ENCODE measurements around the gene TRAPPC2L.
"Not testable (repeated sequence)": the region's sequence is repeated elsewhere in the genome, so short reads cannot be mapped to it uniquely, and the experiment has no call there.

Gene TRAPPC2L

DNA sequence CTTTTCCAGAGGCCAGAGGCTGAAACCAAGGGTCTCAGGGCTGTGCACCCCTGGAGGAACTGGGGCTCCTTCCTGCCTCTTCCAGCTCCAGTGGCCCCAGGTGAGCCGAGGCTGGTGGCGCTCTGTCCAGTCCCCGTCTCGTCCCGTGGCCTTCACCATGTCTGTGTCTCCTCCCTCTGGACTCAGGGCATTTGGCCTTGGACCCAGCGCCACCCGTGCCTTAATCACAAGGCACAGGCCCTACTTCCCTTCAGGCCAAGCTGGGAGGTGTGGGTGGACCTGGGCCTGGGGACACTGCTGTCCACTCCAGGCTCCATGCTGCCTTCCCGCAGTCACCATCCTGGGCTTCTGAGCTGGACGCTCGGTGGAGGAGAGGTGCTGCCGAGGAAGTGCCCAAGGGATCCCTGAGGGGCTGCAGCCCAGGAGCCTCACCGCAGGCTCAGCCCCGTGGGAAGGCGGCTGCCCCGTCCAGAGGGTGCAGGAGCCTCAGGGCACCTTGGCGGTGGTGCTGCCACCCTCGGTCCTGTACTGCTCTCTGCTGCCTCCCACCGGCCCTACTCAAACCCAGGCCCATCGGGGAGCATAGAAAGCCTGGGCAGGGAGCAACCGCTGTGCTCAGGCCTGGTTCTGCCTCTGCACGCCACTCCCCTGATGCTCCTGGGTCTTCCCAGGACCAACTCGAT is 35.6 kb upstream of the TRAPPC2L start:
- Histone ChIP-seq H3K4me3 (no peak overlapping the region), H3K27ac (no peak overlapping the region)
- TF ChIP-seq, protein P1, sequence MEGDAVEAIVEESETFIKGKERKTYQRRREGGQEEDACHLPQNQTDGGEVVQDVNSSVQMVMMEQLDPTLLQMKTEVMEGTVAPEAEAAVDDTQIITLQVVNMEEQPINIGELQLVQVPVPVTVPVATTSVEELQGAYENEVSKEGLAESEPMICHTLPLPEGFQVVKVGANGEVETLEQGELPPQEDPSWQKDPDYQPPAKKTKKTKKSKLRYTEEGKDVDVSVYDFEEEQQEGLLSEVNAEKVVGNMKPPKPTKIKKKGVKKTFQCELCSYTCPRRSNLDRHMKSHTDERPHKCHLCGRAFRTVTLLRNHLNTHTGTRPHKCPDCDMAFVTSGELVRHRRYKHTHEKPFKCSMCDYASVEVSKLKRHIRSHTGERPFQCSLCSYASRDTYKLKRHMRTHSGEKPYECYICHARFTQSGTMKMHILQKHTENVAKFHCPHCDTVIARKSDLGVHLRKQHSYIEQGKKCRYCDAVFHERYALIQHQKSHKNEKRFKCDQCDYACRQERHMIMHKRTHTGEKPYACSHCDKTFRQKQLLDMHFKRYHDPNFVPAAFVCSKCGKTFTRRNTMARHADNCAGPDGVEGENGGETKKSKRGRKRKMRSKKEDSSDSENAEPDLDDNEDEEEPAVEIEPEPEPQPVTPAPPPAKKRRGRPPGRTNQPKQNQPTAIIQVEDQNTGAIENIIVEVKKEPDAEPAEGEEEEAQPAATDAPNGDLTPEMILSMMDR (IDR thresholded peaks at IDR 0.05), result no peak
- no peak for DNase-seq (ENCODE audit: low spot score)

DNA sequence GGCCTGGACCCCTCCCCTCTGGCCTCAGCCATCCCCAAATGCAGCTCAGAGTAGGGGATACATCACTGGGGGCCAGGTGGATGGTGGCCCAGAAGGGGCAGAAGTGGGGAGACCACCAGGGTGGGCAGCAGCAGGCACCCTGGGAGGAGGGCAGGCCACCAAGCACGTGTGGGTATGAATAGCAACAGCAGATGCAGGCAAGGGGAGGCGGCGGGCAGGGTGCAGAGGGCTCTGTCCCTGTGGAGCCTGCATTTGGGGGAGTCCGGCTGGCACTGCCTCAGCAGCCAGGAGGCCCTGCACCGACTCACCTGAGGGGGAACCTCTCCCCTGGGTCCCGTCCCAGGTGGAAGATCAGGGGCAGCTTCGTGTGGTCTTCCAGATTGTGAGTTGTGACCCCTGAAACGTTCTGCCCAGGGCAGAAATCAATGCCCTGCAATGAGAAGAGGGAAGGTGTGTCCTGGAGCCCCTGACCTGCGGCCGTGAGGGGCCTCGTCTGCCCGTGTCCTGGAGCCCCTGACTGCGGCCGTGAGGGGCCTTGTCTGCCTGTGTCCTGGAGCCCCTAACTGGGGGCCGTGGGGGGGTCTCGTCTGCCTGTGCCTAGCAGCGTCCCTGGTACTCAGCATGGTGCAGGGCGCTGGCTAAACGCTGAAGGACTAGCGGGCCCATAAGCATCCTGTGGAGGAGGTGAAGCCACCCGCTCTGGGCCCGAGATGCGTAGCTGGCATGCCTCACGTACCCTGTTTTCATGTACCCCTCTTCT is 34.5 kb upstream of the TRAPPC2L start:
- Histone ChIP-seq H3K4me3 (no peak overlapping the region), H3K27ac (no peak overlapping the region)
- no peak for DNase-seq (ENCODE audit: low spot score)
- TF ChIP-seq, protein P1 (IDR thresholded peaks at IDR 0.05), result no peak

DNA sequence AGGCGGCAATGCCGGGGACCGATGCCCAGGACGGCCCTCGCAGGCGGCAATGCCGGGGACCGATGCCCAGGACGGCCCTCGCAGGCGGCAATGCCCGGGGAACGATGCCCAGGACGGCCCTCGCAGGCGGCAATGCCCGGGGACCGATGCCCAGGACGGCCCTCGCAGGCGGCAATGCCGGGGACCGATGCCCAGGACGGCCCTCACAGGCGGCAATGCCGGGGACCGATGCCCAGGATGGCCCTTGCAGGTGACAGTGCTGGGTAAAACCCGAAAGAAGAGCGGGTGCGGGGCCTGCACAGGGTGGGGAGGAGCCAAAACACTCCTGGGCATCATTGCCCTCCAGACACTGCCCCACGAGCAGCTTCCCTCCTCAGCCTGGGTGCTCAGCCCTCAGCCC is 33.3 kb upstream of the TRAPPC2L start:
- not testable (repeated sequence) for H3K27ac ChIP-seq; H3K4me3 ChIP-seq; DNase-seq (ENCODE audit: low spot score)

DNA sequence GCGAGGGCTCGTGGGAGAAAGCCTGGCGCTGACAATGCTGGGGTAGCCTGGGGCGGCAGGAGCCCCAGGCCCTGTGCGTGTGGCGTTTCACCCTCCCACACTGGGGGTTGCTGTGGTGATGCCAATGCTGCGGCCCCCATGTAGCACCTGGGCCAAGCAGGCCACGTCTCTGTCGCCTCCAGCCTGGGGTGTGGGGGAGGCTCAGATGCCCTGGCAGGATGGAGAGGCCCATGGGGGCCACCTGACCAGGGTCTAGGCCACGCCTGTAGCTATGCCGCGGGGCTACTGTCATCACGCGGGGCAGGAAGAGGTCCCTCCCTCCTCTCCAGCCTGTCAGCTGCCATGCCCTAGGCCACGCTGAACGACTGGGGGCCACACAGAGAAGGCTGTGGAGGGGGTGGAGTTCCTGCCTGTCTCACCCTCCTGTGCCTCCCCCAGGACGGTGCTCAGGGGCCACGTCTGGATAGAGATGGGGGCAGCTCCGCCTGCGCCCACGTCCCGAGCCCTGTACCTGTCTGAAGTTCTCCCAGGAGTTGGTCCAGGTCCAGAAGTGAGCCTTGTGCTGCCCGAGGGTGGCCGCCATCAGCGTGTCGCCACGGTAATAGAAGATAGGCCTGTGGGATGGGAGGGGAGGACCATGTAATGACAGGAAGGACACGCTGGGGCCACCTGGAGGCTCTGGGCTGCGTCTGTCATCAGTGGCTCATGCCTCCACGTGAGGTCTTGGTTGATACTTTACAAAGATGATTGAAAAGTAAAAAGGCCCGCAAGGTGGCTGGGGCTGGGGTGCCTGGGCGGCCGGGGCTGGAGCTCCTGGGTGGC is 32.5 kb upstream of the TRAPPC2L start:
- TF ChIP-seq, protein P1 (IDR thresholded peaks at IDR 0.05), result no peak
- H3K27ac ChIP-seq, result no peak overlapping the region
- DNase-seq (ENCODE audit: low spot score), result no peak
- H3K4me3 ChIP-seq, result no peak overlapping the region

DNA sequence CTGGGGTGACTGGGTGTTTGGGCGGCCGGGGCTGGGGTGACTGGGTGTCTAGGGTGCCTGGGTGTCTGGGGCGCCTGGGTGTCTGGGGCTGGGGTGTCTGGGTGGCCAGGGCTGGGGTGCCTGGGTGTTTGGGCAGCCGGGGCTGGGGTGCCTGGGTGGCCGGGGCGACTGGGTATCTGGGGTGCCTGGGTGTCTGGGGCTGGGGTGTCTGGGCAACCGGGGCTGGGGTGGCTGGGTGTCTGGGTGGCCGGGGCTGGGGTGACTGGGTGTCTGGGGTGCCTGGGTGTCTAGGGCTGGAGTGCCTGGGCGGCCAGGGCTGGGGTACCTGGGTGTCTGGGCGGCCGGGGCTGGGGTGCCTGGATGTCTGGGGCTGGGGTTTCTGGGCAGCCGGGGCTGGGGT is 31.8 kb upstream of the TRAPPC2L start:
- TF ChIP-seq, protein P1 (IDR thresholded peaks at IDR 0.05), result no peak
- no peak overlapping the region for H3K27ac ChIP-seq
- no peak overlapping the region for H3K4me3 ChIP-seq
- DNase-seq (ENCODE audit: low spot score), result no peak

DNA sequence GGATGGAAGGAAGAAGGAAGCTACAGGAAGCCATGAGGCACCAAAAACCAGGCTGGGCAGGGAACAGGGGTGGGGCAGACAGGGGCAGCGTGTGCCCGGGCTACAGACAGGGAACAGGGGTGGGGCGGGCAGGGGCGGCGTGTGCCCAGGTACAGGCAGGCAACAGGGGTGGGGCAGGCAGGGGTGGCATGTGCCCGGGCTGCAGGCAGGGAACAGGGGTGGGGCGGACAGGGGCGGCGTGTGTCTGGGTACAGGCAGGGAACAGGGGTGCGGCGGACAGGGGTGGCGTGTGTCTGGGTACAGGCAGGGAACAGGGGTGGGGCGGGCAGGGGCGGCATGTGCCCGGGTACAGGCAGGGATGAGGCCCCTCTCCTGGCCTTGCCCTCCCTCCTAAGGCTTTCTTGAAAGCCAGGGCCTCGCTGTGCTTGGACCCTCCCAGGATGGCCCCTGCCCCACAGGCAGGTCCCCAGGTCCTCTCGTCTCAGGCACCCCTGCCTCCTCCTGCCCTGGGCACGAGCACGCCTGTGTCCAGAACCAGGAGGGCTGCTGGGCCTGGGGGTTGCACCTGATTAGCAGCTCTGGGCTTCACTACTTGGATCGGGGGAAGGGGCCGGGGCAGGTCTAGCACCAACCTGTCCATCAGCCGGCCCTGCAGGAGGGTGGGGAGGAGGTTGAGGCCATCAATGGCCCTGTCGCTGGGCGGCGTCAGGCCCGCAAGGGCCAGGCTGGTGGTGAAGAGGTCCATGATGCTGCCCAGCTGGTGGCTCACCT is 30.7 kb upstream of the TRAPPC2L start:
- H3K4me3 ChIP-seq, result no peak overlapping the region
- TF ChIP-seq, protein P1 (IDR thresholded peaks at IDR 0.05), result no peak
- H3K27ac ChIP-seq, result no peak overlapping the region
- DNase-seq (ENCODE audit: low spot score), result no peak

DNA sequence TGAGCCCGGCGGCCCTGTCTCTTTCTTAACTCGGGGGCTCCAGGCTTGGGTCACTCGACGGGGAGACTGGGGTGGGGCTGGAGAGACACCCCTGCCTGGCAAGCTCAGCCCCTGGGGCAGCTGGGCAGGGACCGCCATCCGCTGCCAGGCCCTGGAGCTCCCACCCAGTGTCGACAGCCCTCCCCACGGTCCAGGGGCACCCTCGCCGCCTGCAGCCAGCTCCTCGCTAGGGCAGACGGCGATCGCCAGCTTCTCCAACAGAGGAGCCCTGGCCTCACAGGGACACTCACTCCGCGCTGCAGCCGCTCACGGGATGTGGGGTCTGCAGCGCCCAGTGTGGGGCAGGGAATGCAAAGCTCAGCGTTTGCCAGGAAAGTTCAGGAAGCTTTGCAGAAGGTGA is 29.2 kb upstream of the TRAPPC2L start:
- no peak overlapping the region for H3K4me3 ChIP-seq
- no peak for DNase-seq (ENCODE audit: low spot score)
- H3K27ac ChIP-seq, result no peak overlapping the region
- TF ChIP-seq, protein P1 (IDR thresholded peaks at IDR 0.05), result no peak

Measured in coronary artery (tissue), 2 donors.